ENCODE measurements around the gene DMPK. TPM values are rescaled to one million over a fixed set of nuclear protein-coding genes. Genes with fewer than 3 reads are reported as not detected.

The DMPK gene
- polyA plus RNA-seq, 3 donors from 2014 or later = 0.34 to 2.7 (median 1.2) TPM

DNA sequence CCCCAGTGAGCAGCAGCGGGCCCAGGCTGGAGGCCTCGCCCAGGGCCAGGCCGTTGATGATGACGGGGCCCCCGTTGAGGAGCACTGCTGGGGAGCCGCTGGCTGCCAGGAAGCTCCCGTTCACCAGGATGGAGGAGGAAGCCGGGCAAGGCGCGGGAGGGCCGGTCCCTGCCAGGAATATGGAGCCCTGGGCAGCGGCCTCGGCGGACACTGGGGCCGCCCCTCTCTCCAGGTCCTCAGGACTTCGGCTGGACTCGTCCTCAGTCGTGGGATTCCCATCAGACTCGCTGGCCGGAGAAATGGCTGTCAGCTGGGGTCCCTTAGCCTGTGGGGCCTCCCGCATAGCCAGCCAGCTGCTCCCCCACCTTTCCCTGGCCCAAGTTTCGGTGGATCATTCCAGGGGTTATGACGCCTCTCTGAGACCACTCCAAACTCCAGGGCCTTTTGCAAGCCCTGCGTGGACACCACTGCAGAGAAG is 15.4 kb downstream of the DMPK start:
- Mint-ChIP-seq H3K27me3 (ENCODE audit: low read depth in 3 of 3) (peaks cover 4 to 15% (median 10%) of the 10 kb centered on the region in 3 donors), H3K9me3 (no peaks in the 10 kb centered on the region), H3K4me3 (peak overlapping the region in 3 of 5 donors; percentile 36 to 53 (median 41)), H3K27ac (no peak overlapping the region), H3K4me1 (peaks cover 5 to 14% of the 10 kb centered on the region in 2 donors), H3K36me3 (no peaks in the 10 kb centered on the region)
- no peak for DNase-seq

DNA sequence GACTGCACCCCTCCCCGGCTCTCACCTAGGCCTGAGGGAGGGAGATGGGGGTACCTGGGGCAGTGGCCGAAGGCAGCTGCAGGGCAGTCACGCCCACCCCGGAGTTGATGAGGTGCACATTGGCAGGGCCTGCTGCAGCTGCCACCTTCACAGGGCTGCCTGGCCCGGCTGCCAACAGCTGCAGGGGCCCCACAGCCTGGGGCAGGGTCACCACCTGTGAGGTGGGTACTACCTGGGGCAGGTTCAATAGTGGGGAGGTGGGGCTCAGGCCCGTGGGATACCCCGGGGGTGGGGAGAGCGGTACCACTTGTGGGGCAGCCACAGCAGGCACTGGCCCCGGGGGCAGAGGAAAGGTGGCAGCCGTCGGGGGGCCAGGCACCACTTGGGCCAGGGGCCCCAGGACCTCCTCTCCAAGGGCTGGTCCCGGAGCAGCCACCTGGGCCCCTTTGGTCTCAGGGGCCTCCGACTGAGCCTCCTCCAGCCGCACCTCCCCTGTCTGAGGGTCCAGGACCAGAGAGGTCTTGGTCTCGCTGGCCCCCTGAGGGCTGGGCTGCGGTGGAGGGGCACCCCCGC is 15.9 kb downstream of the DMPK start:
- no peak overlapping the region for H3K27ac Mint-ChIP-seq
- H3K27me3 Mint-ChIP-seq (ENCODE audit: low read depth in 3 of 3) = peaks cover 4 to 15% (median 10%) of the 10 kb centered on the region in 3 donors
- no peak overlapping the region for H3K4me3 Mint-ChIP-seq
- DNase-seq = no peak
- H3K36me3 Mint-ChIP-seq = no peaks in the 10 kb centered on the region
- H3K9me3 Mint-ChIP-seq = no peaks in the 10 kb centered on the region
- H3K4me1 Mint-ChIP-seq = peaks cover 5 to 14% of the 10 kb centered on the region in 2 donors

DNA sequence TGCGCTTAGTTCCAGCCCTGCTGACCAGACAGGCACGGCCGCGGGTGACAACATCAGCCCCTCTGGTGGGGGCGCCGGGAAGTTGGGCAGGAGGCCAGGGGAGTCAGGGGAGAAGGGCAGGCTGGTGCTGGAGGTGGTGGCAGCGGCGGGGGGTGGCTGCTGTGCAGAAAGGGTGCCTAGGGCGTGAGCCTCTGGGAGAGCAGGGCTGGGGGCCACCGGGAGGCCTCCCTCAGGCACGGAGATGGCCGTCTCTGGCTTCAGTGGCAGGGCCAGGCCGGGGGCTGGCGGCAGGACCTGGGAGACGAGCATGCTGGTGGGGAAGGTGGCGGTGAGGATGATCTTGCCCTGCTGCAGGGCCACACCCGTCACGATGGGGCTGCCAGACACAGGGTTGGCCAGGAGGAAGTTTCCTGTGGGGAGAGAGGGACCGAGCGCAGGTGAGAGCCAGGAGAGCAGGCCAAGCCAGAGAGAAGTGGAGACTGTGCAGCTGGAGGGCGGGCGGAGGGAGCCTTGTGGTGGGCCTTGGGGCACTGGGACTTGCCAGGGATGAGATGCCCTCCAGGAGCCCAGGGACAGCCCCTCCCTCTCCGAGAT is 16.5 kb downstream of the DMPK start:
- peak overlapping the region in 1 of 6 donors; percentile 58 for H3K27ac Mint-ChIP-seq
- H3K4me3 Mint-ChIP-seq = no peak overlapping the region
- no peaks in the 10 kb centered on the region for H3K36me3 Mint-ChIP-seq
- no peaks in the 10 kb centered on the region for H3K9me3 Mint-ChIP-seq
- peaks cover 4 to 15% (median 10%) of the 10 kb centered on the region in 3 donors for H3K27me3 Mint-ChIP-seq (ENCODE audit: low read depth in 3 of 3)
- no peak for DNase-seq
- peaks cover 5 to 10% of the 10 kb centered on the region in 2 donors for H3K4me1 Mint-ChIP-seq

DNA sequence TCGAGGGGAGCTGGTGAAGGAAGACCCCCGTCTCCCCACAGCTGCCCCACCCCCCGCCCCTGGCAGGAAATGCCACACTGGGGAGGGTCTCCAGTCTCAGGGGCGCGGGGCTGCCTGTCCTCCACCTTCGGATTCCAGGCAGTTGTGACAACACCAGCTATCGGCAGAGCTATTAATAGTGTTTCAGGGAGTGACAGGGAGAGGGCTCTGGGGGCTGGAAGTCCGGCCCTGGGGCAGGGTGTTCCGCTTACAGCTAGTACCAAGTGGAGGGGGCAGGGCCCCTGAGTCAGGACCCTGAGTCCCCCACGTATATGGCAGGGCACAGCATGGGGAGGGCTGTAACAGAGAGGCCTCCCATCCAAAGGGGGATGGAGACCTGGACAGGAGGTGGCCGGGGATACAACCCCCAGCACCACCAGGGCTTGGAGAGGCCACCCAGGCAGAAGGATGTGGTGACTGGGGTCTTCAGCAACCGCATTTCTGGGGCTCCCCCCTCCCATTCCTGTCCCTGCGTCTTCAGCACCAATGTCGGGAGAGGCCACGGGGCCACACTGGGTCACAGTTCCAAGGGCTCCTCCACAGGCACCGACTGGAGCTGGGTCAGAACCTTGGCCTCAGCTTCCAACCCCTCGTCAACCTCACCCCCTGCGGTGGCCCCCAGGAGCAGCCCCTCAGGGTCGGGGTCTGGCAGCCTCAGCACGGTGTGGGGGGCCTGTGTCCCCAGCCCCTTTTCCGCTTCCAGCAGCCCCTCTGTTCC is 17.2 kb downstream of the DMPK start:
- Mint-ChIP-seq H3K27ac (no peak overlapping the region), H3K9me3 (no peaks in the 10 kb centered on the region), H3K4me3 (peak overlapping the region in 1 of 5 donors; percentile 15), H3K36me3 (no peaks in the 10 kb centered on the region), H3K4me1 (peaks cover 5 to 6% of the 10 kb centered on the region in 2 donors), H3K27me3 (ENCODE audit: low read depth in 3 of 3) (peaks cover 3 to 11% (median 10%) of the 10 kb centered on the region in 3 donors)
- DNase-seq = no peak

DNA sequence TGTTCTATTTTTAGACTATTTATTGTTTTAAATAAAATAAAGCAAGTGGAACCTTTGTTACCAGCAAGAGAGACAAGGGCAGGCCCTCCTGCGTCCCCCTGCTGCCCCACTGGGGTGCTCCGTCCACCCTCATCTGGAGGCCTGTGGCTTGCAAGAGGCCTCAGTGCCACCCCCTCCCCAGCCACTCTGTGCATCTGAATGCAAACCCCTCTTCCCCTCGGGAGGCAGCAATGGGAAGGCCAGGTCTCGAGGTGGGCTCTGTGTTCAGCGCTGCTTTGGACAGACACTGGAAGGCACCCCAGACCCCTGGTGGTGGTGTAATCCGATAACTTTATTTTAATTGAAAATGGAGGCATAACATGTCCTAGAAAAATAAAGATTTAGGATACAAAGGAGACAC is 17.8 kb downstream of the DMPK start:
- Mint-ChIP-seq H3K36me3 (no peaks in the 10 kb centered on the region), H3K4me3 (no peak overlapping the region), H3K27ac (no peak overlapping the region), H3K9me3 (no peaks in the 10 kb centered on the region), H3K27me3 (ENCODE audit: low read depth in 3 of 3) (peaks cover 3 to 6% (median 3%) of the 10 kb centered on the region in 3 donors), H3K4me1 (peaks cover under 1 to 1% of the 10 kb centered on the region in 2 donors)
- no peak for DNase-seq

DNA sequence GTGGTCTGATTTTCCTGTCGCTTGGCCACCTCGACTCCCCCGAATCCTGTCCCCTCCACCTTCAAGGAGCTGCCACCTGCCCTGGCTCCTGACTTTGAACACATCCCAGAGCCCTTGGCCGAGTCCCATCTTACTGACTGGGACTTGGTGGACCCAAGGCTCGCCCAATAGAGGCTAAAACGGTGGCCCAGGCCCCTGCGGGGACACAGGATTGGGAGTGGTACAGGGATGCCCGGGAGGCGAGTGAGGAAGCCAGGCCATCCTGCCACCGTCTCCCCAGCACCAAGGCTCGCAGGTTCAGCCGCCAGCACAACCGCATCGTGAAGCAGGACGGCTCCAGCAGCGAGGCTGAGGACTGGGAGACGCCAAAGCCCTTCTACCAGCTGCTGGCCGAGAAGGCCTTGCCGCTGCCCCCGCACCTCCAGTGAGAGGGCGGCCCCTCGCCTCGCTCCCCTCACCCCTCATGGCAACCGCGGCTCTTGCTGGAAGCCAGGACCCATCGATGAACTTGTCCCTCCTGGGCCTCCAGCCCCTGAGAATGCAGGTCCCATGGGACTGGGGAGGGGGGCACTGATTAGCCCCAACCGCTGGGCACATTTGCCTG is 18.5 kb downstream of the DMPK start:
- Mint-ChIP-seq H3K9me3 (no peaks in the 10 kb centered on the region), H3K27me3 (ENCODE audit: low read depth in 3 of 3) (peaks cover 2 to 3% (median 2%) of the 10 kb centered on the region in 3 donors), H3K27ac (no peak overlapping the region), H3K4me3 (no peak overlapping the region), H3K4me1 (no peaks in the 10 kb centered on the region), H3K36me3 (no peaks in the 10 kb centered on the region)
- DNase-seq = no peak

DNA sequence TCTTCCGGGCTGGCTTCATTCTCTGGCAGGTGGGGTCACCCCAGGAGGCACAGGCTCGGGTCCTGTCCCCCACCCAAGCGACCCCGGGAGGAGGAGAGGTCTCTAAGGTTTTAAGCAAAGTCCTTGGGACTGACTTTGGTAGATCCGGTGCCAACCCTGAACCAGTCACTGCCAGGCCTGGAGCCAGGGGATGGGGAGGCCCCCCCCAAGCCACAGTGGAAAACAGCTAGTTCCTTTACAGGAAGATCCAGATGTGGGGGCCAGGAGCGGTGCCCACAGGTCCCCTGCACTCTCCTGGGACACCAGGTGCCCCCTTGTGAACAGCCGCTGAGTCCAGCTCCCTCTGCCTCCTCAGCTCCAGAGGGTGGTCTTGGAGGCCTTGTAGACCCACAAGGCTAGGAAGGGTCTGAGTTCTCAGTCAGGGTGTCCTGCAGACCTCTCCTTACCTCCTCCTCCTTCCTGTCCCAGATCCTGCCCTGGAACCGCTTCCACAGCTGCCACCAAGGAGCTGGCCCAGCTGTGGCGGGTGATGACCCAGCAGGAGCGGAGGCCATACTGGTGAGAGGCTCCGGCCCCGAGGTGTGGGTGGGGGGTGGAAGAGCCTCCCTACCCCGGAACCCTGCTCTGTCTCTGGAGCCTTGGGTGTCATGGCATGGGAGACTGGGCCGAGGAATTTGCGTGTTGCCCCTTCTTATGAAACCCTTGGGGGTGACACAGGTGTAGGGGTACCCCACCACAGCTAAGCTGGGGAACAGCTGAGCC is 19.2 kb downstream of the DMPK start:
- peaks cover 2 to 3% (median 2%) of the 10 kb centered on the region in 3 donors for H3K27me3 Mint-ChIP-seq (ENCODE audit: low read depth in 3 of 3)
- no peak overlapping the region for H3K4me3 Mint-ChIP-seq
- H3K9me3 Mint-ChIP-seq = no peaks in the 10 kb centered on the region
- DNase-seq = no peak
- no peak overlapping the region for H3K27ac Mint-ChIP-seq
- H3K4me1 Mint-ChIP-seq = no peaks in the 10 kb centered on the region
- no peaks in the 10 kb centered on the region for H3K36me3 Mint-ChIP-seq

DNA sequence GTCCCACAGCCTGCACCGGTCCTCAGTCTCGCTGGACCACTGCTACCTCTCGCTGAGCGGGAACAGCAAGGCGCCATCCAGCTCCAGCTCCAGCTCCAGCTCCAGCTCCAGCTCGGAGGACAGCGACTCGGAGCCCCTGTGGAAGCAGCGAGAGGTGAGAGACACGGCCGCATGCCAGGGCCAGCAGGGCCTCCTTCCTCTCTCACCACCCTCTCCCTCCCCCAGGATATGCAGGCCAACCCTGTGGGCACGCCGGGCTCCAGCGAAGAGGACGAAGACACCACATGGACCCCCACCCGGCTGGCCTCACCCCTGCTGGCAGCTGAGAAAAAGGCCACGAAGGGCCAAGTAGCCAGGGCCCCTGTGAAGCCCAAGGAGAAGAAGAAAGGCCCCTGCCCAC is 20.6 kb downstream of the DMPK start:
- DNase-seq = no peak
- Mint-ChIP-seq H3K4me1 (no peaks in the 10 kb centered on the region), H3K4me3 (no peak overlapping the region), H3K9me3 (no peaks in the 10 kb centered on the region), H3K27ac (no peak overlapping the region), H3K27me3 (ENCODE audit: low read depth in 3 of 3) (peaks cover 0 to 3% (median 3%) of the 10 kb centered on the region in 3 donors), H3K36me3 (no peaks in the 10 kb centered on the region)

DNA sequence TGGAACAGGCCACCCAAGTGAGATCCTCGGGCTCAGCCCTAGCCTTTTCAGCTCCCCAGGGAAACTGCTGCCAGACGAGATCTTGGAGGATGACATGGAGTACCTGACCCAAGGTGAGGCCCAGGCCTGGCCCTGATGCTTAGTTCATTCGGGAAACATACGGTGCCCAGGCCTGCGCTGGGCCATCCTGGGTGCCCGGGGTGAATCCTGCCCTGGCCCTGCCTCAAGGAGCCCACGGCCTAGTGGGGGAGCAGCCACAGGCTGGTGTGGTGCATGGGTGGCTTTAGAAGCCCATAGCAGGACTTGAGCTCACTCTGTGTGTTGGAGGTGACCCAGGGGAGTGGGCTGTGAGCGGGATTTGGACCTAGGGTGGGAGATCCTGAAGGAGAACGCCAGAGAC is 23.4 kb downstream of the DMPK start:
- Mint-ChIP-seq H3K27me3 (ENCODE audit: low read depth in 3 of 3) (peaks cover 1 to 7% (median 3%) of the 10 kb centered on the region in 3 donors), H3K4me1 (no peaks in the 10 kb centered on the region)

DNA sequence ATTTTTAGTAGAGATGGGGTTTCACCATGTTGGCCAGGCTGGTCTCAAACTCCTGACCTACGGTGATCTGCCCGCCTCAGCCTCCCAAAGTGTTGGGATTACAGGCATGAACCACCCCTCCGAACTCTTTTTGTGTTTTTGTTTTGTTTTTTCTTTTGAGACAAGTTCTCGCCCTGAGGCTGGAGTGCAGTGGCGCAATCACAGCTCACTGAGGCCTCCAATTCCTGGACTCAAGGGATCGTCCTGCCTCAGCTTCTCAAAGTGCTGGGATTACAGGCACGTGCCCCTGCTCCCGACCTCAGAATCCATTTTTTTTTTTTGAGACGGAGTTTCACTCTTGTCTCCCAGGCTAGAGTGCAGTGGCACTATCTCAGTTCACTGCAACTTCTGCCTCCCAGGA is 24.6 kb downstream of the DMPK start:
- Mint-ChIP-seq H3K36me3 (no peaks in the 10 kb centered on the region), H3K27me3 (ENCODE audit: low read depth in 3 of 3) (peaks cover 0 to 11% (median 1%) of the 10 kb centered on the region in 3 donors)

More for the DNA sequence above, 23.4 kb downstream of the DMPK start:
- no peak overlapping the region for H3K4me3 Mint-ChIP-seq
- no peak overlapping the region for H3K27ac Mint-ChIP-seq
- no peaks in the 10 kb centered on the region for H3K9me3 Mint-ChIP-seq
- DNase-seq = no peak
- no peaks in the 10 kb centered on the region for H3K36me3 Mint-ChIP-seq

DNA sequence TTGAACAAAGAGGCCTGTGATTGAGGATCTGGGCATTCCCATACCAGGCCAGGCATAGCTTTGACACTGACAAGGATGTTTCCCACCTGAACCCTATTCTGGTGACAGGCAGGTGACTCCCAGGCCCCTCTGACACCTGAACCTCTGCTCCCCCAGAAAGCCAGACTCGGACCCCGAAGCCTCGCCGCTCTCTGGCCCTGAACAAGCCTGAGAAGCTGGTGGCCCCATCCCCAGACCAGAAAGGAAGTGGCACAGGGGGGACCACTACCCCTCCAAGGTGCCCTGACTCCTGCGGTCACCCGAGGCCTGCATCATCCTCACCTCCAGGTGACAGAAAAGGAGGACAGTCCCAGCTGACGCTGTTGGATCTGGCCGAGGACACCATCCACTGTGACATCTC is 28.0 kb downstream of the DMPK start:
- Mint-ChIP-seq H3K4me1 (no peaks in the 10 kb centered on the region), H3K4me3 (no peak overlapping the region), H3K27me3 (ENCODE audit: low read depth in 3 of 3) (peaks cover 0 to 10% (median 3%) of the 10 kb centered on the region in 3 donors), H3K9me3 (no peaks in the 10 kb centered on the region), H3K36me3 (no peaks in the 10 kb centered on the region), H3K27ac (no peak overlapping the region)
- DNase-seq = no peak

More for the DNA sequence above, 24.6 kb downstream of the DMPK start:
- H3K4me1 Mint-ChIP-seq = no peaks in the 10 kb centered on the region
- H3K9me3 Mint-ChIP-seq = no peaks in the 10 kb centered on the region
- DNase-seq = no peak
- H3K4me3 Mint-ChIP-seq = no peak overlapping the region
- H3K27ac Mint-ChIP-seq = no peak overlapping the region

DNA sequence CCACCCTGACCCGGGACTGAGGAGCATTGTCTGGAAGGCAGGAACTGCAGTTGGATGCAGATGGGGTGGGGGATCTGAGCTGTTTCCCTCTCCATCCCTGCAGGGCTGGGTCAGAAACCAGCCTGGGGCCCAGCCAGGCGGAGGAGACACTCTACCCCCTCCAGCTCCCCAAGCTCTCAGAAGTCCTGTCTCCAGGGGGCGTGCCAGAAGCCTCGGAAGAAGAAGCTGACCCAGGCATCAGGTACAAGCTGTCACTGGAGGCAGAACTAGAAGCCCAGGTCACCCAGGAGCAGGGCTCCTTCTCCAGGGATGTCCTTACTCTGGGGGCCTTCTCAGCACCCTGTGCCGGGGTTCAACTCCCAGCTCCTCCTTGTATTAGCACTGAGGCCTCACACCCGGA is 28.7 kb downstream of the DMPK start:
- DNase-seq = no peak

DNA sequence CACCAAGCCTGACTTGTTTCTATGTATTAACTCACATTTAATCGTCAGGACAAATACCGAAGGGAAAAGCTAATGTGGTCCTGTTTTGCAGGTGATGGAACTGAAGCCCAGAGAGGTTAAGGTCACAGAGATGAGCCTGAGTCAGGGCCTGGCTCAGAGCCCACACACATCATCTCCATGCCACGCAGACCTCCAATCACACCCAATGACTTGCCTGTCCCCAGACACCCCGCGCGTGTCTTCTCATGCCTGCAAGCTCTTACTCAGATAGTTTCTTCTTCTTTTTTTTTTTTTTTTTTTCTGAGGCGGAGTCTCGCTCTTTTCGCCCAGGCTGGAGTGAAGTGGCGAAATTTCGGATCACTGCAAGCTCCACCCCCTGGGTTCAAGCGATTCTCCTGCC is 29.7 kb downstream of the DMPK start:
- Mint-ChIP-seq H3K4me1 (no peaks in the 10 kb centered on the region), H3K4me3 (no peak overlapping the region), H3K9me3 (no peaks in the 10 kb centered on the region), H3K27ac (peak overlapping the region in 1 of 6 donors; percentile 11), H3K27me3 (ENCODE audit: low read depth in 3 of 3) (peaks cover 0 to 11% (median 3%) of the 10 kb centered on the region in 3 donors), H3K36me3 (no peaks in the 10 kb centered on the region)
- no peak for DNase-seq

More for the DNA sequence above, 28.7 kb downstream of the DMPK start:
- Mint-ChIP-seq H3K4me1 (no peaks in the 10 kb centered on the region), H3K9me3 (no peaks in the 10 kb centered on the region), H3K36me3 (no peaks in the 10 kb centered on the region), H3K4me3 (no peak overlapping the region), H3K27me3 (ENCODE audit: low read depth in 3 of 3) (peaks cover 0 to 9% (median 3%) of the 10 kb centered on the region in 3 donors), H3K27ac (no peak overlapping the region)

All from immature natural killer cell (primary cell).